H9 (cell line): Measurements from ENCODE around the gene TSPOAP1. TPM values are rescaled to one million over a fixed set of nuclear protein-coding genes. Genes with fewer than 3 reads are reported as not detected.

Experiments used
- DNase-seq: peaks from one replicate; pipeline ENCODE4 v3.0.0-alpha.2; 2017
- H2AFZ ChIP-seq: one replicate; pipeline ENCODE4 v1.6.1; 2013; ENCODE audit warnings: mild to moderate bottlenecking, low read length, control low read depth, moderate library complexity
- H2AK5ac ChIP-seq: 2 replicates; pipeline ENCODE4 v1.6.1; 2013; ENCODE audit warnings: low read length, control low read depth, mixed read lengths; ENCODE audit not compliant: insufficient read length
- H2BK120ac ChIP-seq: one replicate; pipeline ENCODE4 v1.6.1; 2013; ENCODE audit warnings: low read depth, mild to moderate bottlenecking, low read length, control low read depth, inconsistent platforms; ENCODE audit not compliant: poor library complexity, severe bottlenecking
- H2BK12ac ChIP-seq: 2 replicates; pipeline ENCODE4 v1.6.1; 2013; ENCODE audit warnings: low read length, control low read depth, mixed read lengths, low read depth; ENCODE audit not compliant: insufficient read length
- H2BK15ac ChIP-seq: 2 replicates; pipeline ENCODE4 v1.6.1; 2013; ENCODE audit warnings: low read depth, low read length, control low read depth
- H2BK20ac ChIP-seq: one replicate; pipeline ENCODE4 v1.6.1; 2013; ENCODE audit warnings: low read depth, mild to moderate bottlenecking, low read length, control low read depth, inconsistent platforms; ENCODE audit not compliant: poor library complexity, severe bottlenecking
- H2BK5ac ChIP-seq: 2 replicates; pipeline ENCODE4 v1.6.1; 2013; ENCODE audit warnings: low read length, control low read depth, mixed read lengths; ENCODE audit not compliant: insufficient read length
- H3K14ac ChIP-seq: 2 replicates; pipeline ENCODE4 v1.6.1; 2013; ENCODE audit warnings: low read length, control low read depth; ENCODE audit not compliant: insufficient read depth
- H3K18ac ChIP-seq: 2 replicates; pipeline ENCODE4 v1.6.1; 2013; ENCODE audit warnings: low read depth, mild to moderate bottlenecking, mixed read lengths, low read length, control low read depth; ENCODE audit not compliant: insufficient read length
- H3K23ac ChIP-seq: 2 replicates; pipeline ENCODE4 v1.6.1; 2013; ENCODE audit warnings: low read length, control low read depth, mixed read lengths, low read depth; ENCODE audit not compliant: insufficient read length
- H3K23me2 ChIP-seq: 2 replicates; pipeline ENCODE4 v1.6.1; 2013; ENCODE audit warnings: low read depth, mild to moderate bottlenecking, mixed read lengths, low read length, control low read depth; ENCODE audit not compliant: insufficient read length, poor library complexity, severe bottlenecking
- H3K27ac ChIP-seq: 2 replicates; pipeline ENCODE4 v1.5.1; 2013; ENCODE audit warnings: low read length, control low read depth, mixed read lengths, low read depth; ENCODE audit not compliant: insufficient read length
- H3K27me3 ChIP-seq: 2 replicates; pipeline ENCODE4 v1.6.1; 2013; ENCODE audit warnings: low read length, control low read depth, inconsistent platforms; ENCODE audit not compliant: insufficient read depth
- H3K4ac ChIP-seq: 2 replicates; pipeline ENCODE4 v1.6.1; 2013; ENCODE audit warnings: low read depth, mild to moderate bottlenecking, control low read depth, inconsistent platforms, low read length, moderate library complexity
- H3K4me1 ChIP-seq: 2 replicates; pipeline ENCODE4 v1.6.1; 2013; ENCODE audit warnings: low read length, control low read depth, inconsistent platforms; ENCODE audit not compliant: insufficient read depth
- H3K4me2 ChIP-seq: 2 replicates; pipeline ENCODE4 v1.6.1; 2013; ENCODE audit warnings: low read length, control low read depth, mixed read lengths; ENCODE audit not compliant: insufficient read length, insufficient read depth
- H3K56ac ChIP-seq: 2 replicates; pipeline ENCODE4 v1.6.1; 2013; ENCODE audit warnings: low read depth, mild to moderate bottlenecking, mixed read lengths, low read length, control low read depth; ENCODE audit not compliant: insufficient read length
- H3K79me1 ChIP-seq: 2 replicates; pipeline ENCODE4 v1.6.1; 2013; ENCODE audit warnings: low read depth, mild to moderate bottlenecking, moderate library complexity, low read length, control low read depth, inconsistent platforms; ENCODE audit not compliant: insufficient read depth, poor library complexity, severe bottlenecking
- H3K79me2 ChIP-seq: 2 replicates; pipeline ENCODE4 v1.6.1; 2013; ENCODE audit warnings: low read length, control low read depth, inconsistent platforms; ENCODE audit not compliant: insufficient read depth
- H3K9ac ChIP-seq: 2 replicates; pipeline ENCODE4 v1.6.1; 2013; ENCODE audit warnings: low read length, control low read depth, mixed read lengths; ENCODE audit not compliant: insufficient read length; ENCODE audit errors: extremely low read depth
- H3K9me3 ChIP-seq: one replicate; pipeline ENCODE4 v1.6.1; 2013; ENCODE audit warnings: low read depth, low read length, inconsistent platforms; ENCODE audit not compliant: control insufficient read depth
- H3T11ph ChIP-seq: one replicate; pipeline ENCODE4 v1.6.1; 2013; ENCODE audit warnings: mild to moderate bottlenecking, low read length, control low read depth, inconsistent platforms
- H4K20me1 ChIP-seq: one replicate; pipeline ENCODE4 v1.6.1; 2013; ENCODE audit not compliant: control insufficient read depth, insufficient read length, insufficient read depth
- H4K5ac ChIP-seq: 2 replicates; pipeline ENCODE4 v1.6.1; 2013; ENCODE audit warnings: low read depth, mild to moderate bottlenecking, mixed read lengths, low read length, control low read depth; ENCODE audit not compliant: insufficient read length
- H4K8ac ChIP-seq: replicated peaks from 2 replicates; pipeline ENCODE4 v1.6.1; 2013; ENCODE audit warnings: low read length, control low read depth, mixed read lengths, low read depth; ENCODE audit not compliant: insufficient read length
- H4K91ac ChIP-seq: 2 replicates; pipeline ENCODE4 v1.6.1; 2013; ENCODE audit warnings: low read depth, mild to moderate bottlenecking, moderate library complexity, mixed read lengths, low read length, control low read depth; ENCODE audit not compliant: insufficient read length
- H3K27ac Mint-ChIP-seq, 3 experiments: 2 replicates in 2 of 3; 3 replicates in 1 of 3; pipeline ENCODE4 v1.8.0; 2020 to 2021; ENCODE audit warnings: mixed read lengths in 3 of 3, mild to moderate bottlenecking in 1 of 3, moderate library complexity in 1 of 3
- H3K27me3 Mint-ChIP-seq: 2 replicates; pipeline ENCODE4 v1.8.0; 2021; ENCODE audit warnings: low read depth, mild to moderate bottlenecking, moderate library complexity, mixed read lengths
- H3K36me3 Mint-ChIP-seq, 3 experiments: 2 replicates in 2 of 3; 3 replicates in 1 of 3; pipeline ENCODE4 v1.8.0; 2020 to 2021; ENCODE audit warnings: low read depth in 3 of 3, mixed read lengths in 3 of 3; ENCODE audit not compliant: insufficient read depth in 1 of 3
- H3K4me1 Mint-ChIP-seq, 2 experiments: 2 replicates each; pipeline ENCODE4 v1.8.0; 2020; ENCODE audit warnings: mixed read lengths in 2 of 2
- H3K4me3 Mint-ChIP-seq, 2 experiments: 2 replicates in 1 of 2; 3 replicates in 1 of 2; pipeline ENCODE4 v1.8.0; 2020 to 2021; ENCODE audit warnings: mild to moderate bottlenecking in 2 of 2, mixed read lengths in 2 of 2, moderate library complexity in 1 of 2
- H3K9me3 Mint-ChIP-seq, 2 experiments: 2 replicates in 1 of 2; 3 replicates in 1 of 2; pipeline ENCODE4 v1.8.0; 2020; ENCODE audit warnings: mild to moderate bottlenecking in 2 of 2, mixed read lengths in 2 of 2, moderate library complexity in 1 of 2
- CTCF ChIP-seq: fragments of 200-600 bp; sonication (generic); conservative IDR thresholded peaks from 3 replicates; pipeline ENCODE4 v1.8.0; 2021; ENCODE audit warnings: antibody characterized with exemption, mild to moderate bottlenecking
- WGBS: extraction: QIAGEN DNeasy Blood & Tissue Kit; methylation state at CpG from one replicate; pipeline ENCODE4 v1.1.7; 2013; ENCODE audit warnings: missing lambda C conversion rate, low lambda C conversion rate, mixed read lengths; ENCODE audit not compliant: insufficient read length; ENCODE audit errors: extremely low coverage; 5-methylcytosine and 5-hydroxymethylcytosine counted together
- total RNA-seq: library from RNA; stranded (reverse); gene quantifications from 2 replicates; pipeline ENCODE4 v1.2.1, GENCODE V29; 2021

The TSPOAP1 gene
- total RNA-seq, 1 experiment from 2014 or later = 17.3 TPM

DNA sequence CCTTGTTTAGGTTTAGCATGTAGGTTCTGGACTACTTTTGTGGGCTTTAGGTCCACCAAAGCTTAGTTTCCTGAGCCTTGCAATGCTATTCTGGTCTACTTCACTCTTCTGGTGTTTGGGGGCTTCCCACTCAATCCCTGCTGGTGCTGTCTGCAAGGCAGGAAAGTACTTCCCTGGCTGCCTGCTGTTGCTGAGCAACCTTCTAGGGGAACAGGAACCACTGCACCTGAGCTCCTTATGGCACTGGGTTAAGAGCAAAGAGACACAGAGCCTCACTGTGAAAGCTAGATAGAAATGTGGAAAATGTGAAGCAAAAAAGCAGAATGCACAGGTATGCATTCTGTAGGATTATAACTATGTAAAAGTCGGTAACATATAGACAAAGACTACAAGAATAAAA, 64.8 kb downstream of the TSPOAP1 start:
- Mint-ChIP-seq H3K27me3 (peaks cover 68% of the 10 kb centered on the region), H3K9me3 (no peaks in the 10 kb centered on the region), H3K4me1 (no peaks in the 10 kb centered on the region), H3K36me3 (no peaks in the 10 kb centered on the region), H3K4me3 (no peak overlapping the region), H3K27ac (no peak overlapping the region)
- no peak overlapping the region for H2BK15ac ChIP-seq
- H3K4me1 ChIP-seq = no peaks in the 10 kb centered on the region
- no peak overlapping the region for H2BK20ac ChIP-seq
- no peak overlapping the region for H2AFZ ChIP-seq
- no peaks in the 10 kb centered on the region for H3K9me3 ChIP-seq
- H3K27me3 ChIP-seq = no peaks in the 10 kb centered on the region
- no peak overlapping the region for H2AK5ac ChIP-seq
- no peak overlapping the region for H2BK120ac ChIP-seq
- no peak overlapping the region for H3T11ph ChIP-seq
- no CpG with 5 or more reads among the region's 1 CpG for WGBS
- DNase-seq = no peak
- no peak for TF ChIP-seq CTCF
- H3K27ac ChIP-seq = no peak overlapping the region
- H3K18ac ChIP-seq = no peak overlapping the region
- no peak overlapping the region for H4K91ac ChIP-seq
- H3K56ac ChIP-seq = no peak overlapping the region
- H3K4me2 ChIP-seq = no peak overlapping the region
- no peak overlapping the region for H3K14ac ChIP-seq
- H3K23ac ChIP-seq = no peak overlapping the region
- H4K20me1 ChIP-seq = no peaks in the 10 kb centered on the region
- no peak overlapping the region for H3K9ac ChIP-seq
- H4K5ac ChIP-seq = no peak overlapping the region
- H3K79me2 ChIP-seq = no peaks in the 10 kb centered on the region
- no peak overlapping the region for H2BK12ac ChIP-seq
- H2BK5ac ChIP-seq = no peak overlapping the region
- H3K4ac ChIP-seq = no peak overlapping the region
- no peaks in the 10 kb centered on the region for H3K23me2 ChIP-seq
- no peaks in the 10 kb centered on the region for H3K79me1 ChIP-seq
- H4K8ac ChIP-seq = no peak overlapping the region
